ENCODE results near the gene RAPGEF2.

Gene RAPGEF2

GRCh38 chr4:159384017-159384416 lies 281.1 kb downstream of the RAPGEF2 start:
- Mint-ChIP-seq H3K4me3 (no peak overlapping the region), H3K27ac (no peak overlapping the region), H3K27me3 (no peaks in the 10 kb centered on the region), H3K9me3 (peaks cover 7 to 11% of the 10 kb centered on the region in 2 donors), H3K4me1 (no peaks in the 10 kb centered on the region), H3K36me3 (peaks cover 0 to 3% of the 10 kb centered on the region in 2 donors)
- DNase-seq: no peak
- no peak for ATAC-seq (replicated peaks)

- no peak for ATAC-seq (replicated peaks)
- no peak for DNase-seq
- H3K9me3 Mint-ChIP-seq: peaks cover 7 to 11% of the 10 kb centered on the region in 2 donors
- H3K4me1 Mint-ChIP-seq: no peaks in the 10 kb centered on the region
- H3K27ac Mint-ChIP-seq: no peak overlapping the region
- peaks cover 0 to 3% of the 10 kb centered on the region in 2 donors for H3K36me3 Mint-ChIP-seq
- no peak overlapping the region for H3K4me3 Mint-ChIP-seq
- H3K27me3 Mint-ChIP-seq: no peaks in the 10 kb centered on the region
Measured at GRCh38 chr4:159384632-159385031, 281.8 kb downstream of the RAPGEF2 start.

DNA sequence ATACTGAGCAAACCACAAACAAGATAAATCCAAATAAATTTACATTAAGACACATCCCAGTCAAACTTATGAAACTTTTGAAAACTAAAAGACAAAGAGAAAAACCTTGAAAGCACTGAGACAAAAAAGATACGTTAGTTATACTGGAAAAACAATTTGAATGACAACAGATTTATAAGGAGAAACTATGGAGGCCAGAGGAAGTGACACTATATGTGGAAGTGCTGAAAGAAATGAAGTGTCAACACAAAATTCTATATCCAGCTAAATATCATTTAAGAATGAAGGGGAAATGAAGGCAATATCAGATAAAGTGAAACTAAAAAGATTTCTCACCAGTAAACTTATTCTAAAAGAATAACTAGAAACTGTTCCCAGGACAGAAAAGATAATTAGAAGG lies 283.7 kb downstream of the RAPGEF2 start:
- Mint-ChIP-seq H3K9me3 (peaks cover 7 to 11% of the 10 kb centered on the region in 2 donors), H3K4me3 (no peak overlapping the region), H3K27me3 (no peaks in the 10 kb centered on the region), H3K27ac (no peak overlapping the region), H3K36me3 (peaks cover 0 to 3% of the 10 kb centered on the region in 2 donors), H3K4me1 (peaks cover 0 to 3% of the 10 kb centered on the region in 2 donors)
- ATAC-seq (replicated peaks): no peak
- DNase-seq: no peak

- H3K27ac Mint-ChIP-seq: no peak overlapping the region
- H3K36me3 Mint-ChIP-seq: peaks cover 0 to 3% of the 10 kb centered on the region in 2 donors
- H3K9me3 Mint-ChIP-seq: peaks cover 7 to 11% of the 10 kb centered on the region in 2 donors
- H3K27me3 Mint-ChIP-seq: no peaks in the 10 kb centered on the region
- DNase-seq (no peak), ATAC-seq (replicated peaks) (no peak)
- H3K4me3 Mint-ChIP-seq: no peak overlapping the region
- H3K4me1 Mint-ChIP-seq: peaks cover 0 to 3% of the 10 kb centered on the region in 2 donors
Measured at GRCh38 chr4:159389756-159390155, 286.9 kb downstream of the RAPGEF2 start.

DNA sequence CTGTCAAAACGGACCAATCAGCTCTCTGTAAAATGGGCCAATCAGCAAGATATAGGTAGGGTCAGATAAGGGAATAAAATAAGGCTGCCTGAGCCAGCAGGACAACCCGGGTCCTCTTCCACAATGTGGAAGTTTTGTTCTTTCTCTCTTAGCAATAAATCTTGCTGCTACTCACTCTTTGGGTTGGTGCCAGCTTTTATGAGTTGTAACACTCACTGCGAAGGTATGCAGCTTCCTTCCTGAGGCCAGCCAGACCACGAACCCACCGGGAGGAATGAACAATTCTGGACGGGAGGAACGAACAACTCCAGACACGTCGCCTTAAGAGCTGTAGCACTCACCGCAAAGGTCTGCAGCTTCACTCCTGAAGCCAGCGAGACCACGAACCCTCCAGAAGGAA lies 287.8 kb downstream of the RAPGEF2 start:
- peaks cover 0 to 3% of the 10 kb centered on the region in 2 donors for H3K4me1 Mint-ChIP-seq
- H3K27me3 Mint-ChIP-seq: no peaks in the 10 kb centered on the region
- DNase-seq (no peak), ATAC-seq (replicated peaks) (no peak)
- peaks cover 7 to 11% of the 10 kb centered on the region in 2 donors for H3K9me3 Mint-ChIP-seq
- peaks cover 0 to 3% of the 10 kb centered on the region in 2 donors for H3K36me3 Mint-ChIP-seq
- H3K27ac Mint-ChIP-seq: no peak overlapping the region
- no peak overlapping the region for H3K4me3 Mint-ChIP-seq

- no peaks in the 10 kb centered on the region for H3K9me3 Mint-ChIP-seq
- H3K27ac Mint-ChIP-seq: no peak overlapping the region
- no peak overlapping the region for H3K4me3 Mint-ChIP-seq
- ATAC-seq (replicated peaks) (no peak), DNase-seq (no peak)
- H3K36me3 Mint-ChIP-seq: no peaks in the 10 kb centered on the region
- H3K27me3 Mint-ChIP-seq: peaks cover 0 to 7% of the 10 kb centered on the region in 2 donors
- peaks cover under 1 to 6% of the 10 kb centered on the region in 2 donors for H3K4me1 Mint-ChIP-seq
Measured at GRCh38 chr4:159395693-159396092, 292.8 kb downstream of the RAPGEF2 start.

DNA sequence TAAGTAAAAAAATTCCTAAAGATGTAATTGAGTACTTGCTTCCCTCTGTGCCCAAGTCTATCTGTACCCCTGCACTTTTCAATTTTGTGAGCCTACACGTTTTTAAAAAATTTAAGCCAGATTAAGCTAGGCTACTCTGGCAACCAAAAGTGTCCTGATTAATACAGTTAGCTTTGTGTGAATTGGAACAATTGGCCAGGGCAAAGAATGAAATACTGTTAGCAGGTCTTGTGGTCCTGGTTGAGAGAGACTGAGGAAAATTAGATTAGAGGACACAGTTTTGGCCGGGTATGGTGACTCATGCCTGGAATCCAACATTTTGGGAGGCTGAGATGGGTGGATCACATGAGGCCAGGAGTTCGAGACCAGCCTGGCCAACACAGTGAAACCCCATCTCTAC lies 293.3 kb downstream of the RAPGEF2 start:
- peaks cover 5 to 11% of the 10 kb centered on the region in 2 donors for H3K27me3 Mint-ChIP-seq

DNA sequence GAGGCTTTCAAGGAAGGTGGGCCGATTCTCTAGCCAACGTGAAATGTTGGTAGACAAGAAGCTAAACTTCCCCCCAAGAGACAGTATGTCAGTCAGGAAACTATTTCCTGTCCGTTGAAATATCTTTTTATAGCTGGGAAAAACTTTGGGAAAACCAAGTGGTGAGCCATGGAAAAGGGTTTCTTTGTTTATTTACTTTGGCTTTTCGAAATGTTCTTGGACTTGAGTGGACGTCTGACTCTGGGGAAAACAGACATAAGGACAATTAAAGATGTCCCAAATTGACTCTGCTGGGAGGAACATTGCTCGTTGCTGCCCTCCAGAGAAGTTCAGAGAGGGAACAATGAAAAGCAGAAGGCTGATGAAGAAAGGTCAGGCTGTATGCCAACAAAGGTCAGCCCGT lies 295.4 kb downstream of the RAPGEF2 start:
- no peak overlapping the region for H3K4me3 Mint-ChIP-seq
- no peaks in the 10 kb centered on the region for H3K36me3 Mint-ChIP-seq
- peaks cover 10 to 13% of the 10 kb centered on the region in 2 donors for H3K4me1 Mint-ChIP-seq

More for the DNA sequence above, 293.3 kb downstream of the RAPGEF2 start:
- H3K27ac Mint-ChIP-seq: no peak overlapping the region
- H3K36me3 Mint-ChIP-seq: no peaks in the 10 kb centered on the region
- no peak for ATAC-seq (replicated peaks)
- DNase-seq: no peak
- H3K4me1 Mint-ChIP-seq: peaks cover 5 to 7% of the 10 kb centered on the region in 2 donors
- no peak overlapping the region for H3K4me3 Mint-ChIP-seq
- H3K9me3 Mint-ChIP-seq: no peaks in the 10 kb centered on the region

GRCh38 chr4:159400558-159401225 lies 297.8 kb downstream of the RAPGEF2 start:
- ATAC-seq (replicated peaks): peak in 1 of 2 donors; percentile 12
- Mint-ChIP-seq H3K27me3 (peaks cover 15 to 20% of the 10 kb centered on the region in 2 donors), H3K9me3 (no peaks in the 10 kb centered on the region), H3K36me3 (no peaks in the 10 kb centered on the region), H3K4me1 (peaks cover 10 to 13% of the 10 kb centered on the region in 2 donors), H3K4me3 (no peak overlapping the region), H3K27ac (no peak overlapping the region)
- no peak for DNase-seq

More for the DNA sequence above, 295.4 kb downstream of the RAPGEF2 start:
- peaks cover 15 to 20% of the 10 kb centered on the region in 2 donors for H3K27me3 Mint-ChIP-seq
- no peaks in the 10 kb centered on the region for H3K9me3 Mint-ChIP-seq
- DNase-seq: no peak
- no peak overlapping the region for H3K27ac Mint-ChIP-seq
- peak in 1 of 2 donors; percentile 51 for ATAC-seq (replicated peaks)

DNA sequence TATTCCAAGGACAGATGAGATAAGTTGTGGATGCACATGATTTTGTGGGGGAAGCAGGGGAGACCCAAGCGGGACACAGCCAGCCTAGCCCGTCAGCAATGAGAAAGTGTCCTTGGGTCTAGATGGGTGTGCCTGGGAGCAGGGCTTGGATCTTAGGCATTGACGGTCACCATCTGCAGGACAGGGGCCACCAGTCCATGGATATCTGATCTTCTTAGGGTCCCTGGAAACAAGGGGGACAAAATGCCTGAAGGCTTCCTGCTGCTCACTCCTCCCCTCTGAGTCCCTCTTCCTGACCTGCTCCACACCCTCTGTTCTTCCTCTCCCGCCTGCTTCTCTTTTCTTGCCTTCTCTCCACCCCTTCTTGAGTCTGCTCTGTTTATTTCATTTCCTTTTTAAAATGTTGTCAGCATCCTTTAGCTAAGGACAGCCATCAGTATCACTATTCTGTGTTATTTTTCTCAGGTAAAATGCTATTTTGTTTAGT lies 298.4 kb downstream of the RAPGEF2 start:
- Mint-ChIP-seq H3K4me3 (no peak overlapping the region), H3K27me3 (peaks cover 15 to 20% of the 10 kb centered on the region in 2 donors), H3K9me3 (no peaks in the 10 kb centered on the region), H3K27ac (no peak overlapping the region), H3K4me1 (peaks cover 10 to 13% of the 10 kb centered on the region in 2 donors), H3K36me3 (no peaks in the 10 kb centered on the region)
- ATAC-seq (replicated peaks) (peak in 1 of 2 donors; percentile 41), DNase-seq (no peak)

DNA sequence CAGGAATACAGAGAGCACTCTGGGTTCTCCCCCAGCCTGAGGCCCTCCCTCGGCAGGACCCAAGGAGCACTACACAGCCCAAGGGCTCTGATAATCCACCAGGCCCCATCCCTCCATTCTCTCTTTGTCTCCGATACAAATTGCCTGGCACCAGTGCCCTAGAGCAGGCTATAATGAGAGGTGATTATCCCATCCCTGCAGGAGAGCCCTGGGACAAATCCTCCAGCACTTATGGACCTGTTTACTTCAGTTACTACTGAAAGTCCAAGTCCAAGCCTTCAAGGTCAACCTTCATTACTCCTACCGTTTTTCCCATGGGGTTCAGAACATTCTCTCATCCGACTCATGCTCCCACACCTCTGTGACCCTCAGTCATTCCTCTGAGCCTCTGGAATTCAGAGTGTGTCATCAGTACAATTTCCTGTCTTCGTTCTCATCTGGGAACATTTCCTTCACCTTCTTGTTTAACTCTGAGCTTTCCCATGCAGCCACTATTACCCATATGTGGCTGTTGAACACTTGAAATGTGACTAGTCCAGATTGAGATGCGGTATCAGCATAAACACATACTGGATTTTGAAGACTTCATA lies 299.0 kb downstream of the RAPGEF2 start:
- ATAC-seq (replicated peaks) (no peak), DNase-seq (no peak)
- H3K27ac Mint-ChIP-seq: no peak overlapping the region

More for the DNA sequence above, 299.0 kb downstream of the RAPGEF2 start:
- H3K9me3 Mint-ChIP-seq: no peaks in the 10 kb centered on the region
- no peak overlapping the region for H3K4me3 Mint-ChIP-seq
- H3K27me3 Mint-ChIP-seq: peaks cover 15 to 20% of the 10 kb centered on the region in 2 donors
- no peaks in the 10 kb centered on the region for H3K36me3 Mint-ChIP-seq
- H3K4me1 Mint-ChIP-seq: peaks cover 10 to 13% of the 10 kb centered on the region in 2 donors

All from stimulated activated naive B cell treated with anti-CD40 and anti-IgM and Interleukin-4, amounts not matched to agents 10 μg/mL and 1 μg/mL and 100 μg/mL, for 72 hours (primary cell).